KOPT-K1 (cell line): ENCODE data around the gene IFNAR2.
"Not testable (repeated sequence)": the region's sequence is repeated elsewhere in the genome, so short reads cannot be mapped to it uniquely, and the experiment has no call there.

Experiments used
- H3K27ac ChIP-seq: fragments of 200-600 bp; sonication (generic); 2 replicates; pipeline ENCODE4 v1.5.1; 2016; ENCODE audit warnings: antibody characterized with exemption, mild to moderate bottlenecking, low read depth, low read length; ENCODE audit not compliant: poor library complexity, severe bottlenecking
- H3K36me3 ChIP-seq: fragments of 200-600 bp; sonication (generic); 2 replicates; pipeline ENCODE4 v1.5.1; 2017; ENCODE audit warnings: antibody characterized with exemption, mild to moderate bottlenecking, low read length, moderate library complexity; ENCODE audit not compliant: insufficient read depth
- H3K9me3 ChIP-seq: fragments of 200-600 bp; sonication (generic); 2 replicates; pipeline ENCODE4 v1.5.1; 2017; ENCODE audit warnings: antibody characterized with exemption, low read length, mild to moderate bottlenecking; ENCODE audit not compliant: insufficient read depth, poor library complexity, severe bottlenecking

The IFNAR2 gene

DNA sequence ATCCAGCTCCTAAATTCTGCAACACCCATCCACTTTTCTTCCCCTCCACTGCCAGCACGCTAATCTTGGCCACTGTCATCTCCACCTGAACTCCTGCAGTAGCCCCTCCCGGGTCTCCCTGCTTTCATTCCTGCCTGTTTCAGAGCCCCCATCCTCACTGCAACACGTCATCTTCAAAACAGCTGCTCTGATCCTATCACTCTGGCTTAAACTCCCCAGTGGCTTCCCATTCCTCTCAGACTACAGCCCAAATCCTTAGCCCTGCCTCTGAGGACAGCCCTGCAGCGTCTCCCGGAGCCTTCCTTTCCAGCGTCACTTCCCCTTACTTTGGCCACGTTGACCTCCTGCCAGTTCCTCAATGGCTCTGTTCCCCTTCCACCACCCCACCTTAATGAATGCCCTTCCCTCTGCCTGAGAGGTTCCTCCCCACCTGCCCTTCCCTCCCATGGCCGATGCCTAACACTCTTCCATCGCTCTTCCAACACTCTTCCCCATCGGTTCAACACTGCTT lies 22.9 kb upstream of the IFNAR2 start:
- Histone ChIP-seq H3K27ac (no peak overlapping the region), H3K36me3 (no peaks in the 10 kb centered on the region), H3K9me3 (no peaks in the 10 kb centered on the region)

GRCh38 chr21:33207449-33208149 lies 22.1 kb upstream of the IFNAR2 start:
- Histone ChIP-seq H3K36me3 (no peaks in the 10 kb centered on the region), H3K9me3 (no peaks in the 10 kb centered on the region), H3K27ac (no peak overlapping the region)

DNA sequence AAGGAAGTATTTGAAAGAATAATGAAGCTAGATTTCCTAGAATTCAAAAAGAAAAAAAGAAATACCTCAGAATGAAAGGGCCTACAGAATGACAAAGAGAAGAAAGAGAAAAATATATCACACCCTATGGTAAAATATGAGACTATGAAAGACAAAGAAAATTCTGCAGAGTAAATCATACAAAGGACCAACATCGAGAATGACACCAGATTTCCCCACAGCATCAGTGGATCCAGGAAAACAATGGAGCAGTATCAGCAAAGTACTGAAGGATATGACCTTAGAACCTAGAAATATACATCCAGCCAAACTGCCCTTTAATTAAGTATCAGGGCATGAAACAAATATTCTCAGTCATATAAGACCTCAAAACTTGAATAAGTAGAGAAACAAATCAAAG lies 21.2 kb upstream of the IFNAR2 start:
- Histone ChIP-seq H3K27ac (no peak overlapping the region), H3K36me3 (no peaks in the 10 kb centered on the region), H3K9me3 (no peaks in the 10 kb centered on the region)

- Histone ChIP-seq H3K27ac (peak overlapping the region; percentile 82), H3K9me3 (no peaks in the 10 kb centered on the region), H3K36me3 (no peaks in the 10 kb centered on the region)
Observed at GRCh38 chr21:33211305-33211704, 18.4 kb upstream of the IFNAR2 start.

GRCh38 chr21:33211732-33212131 lies 18.0 kb upstream of the IFNAR2 start:
- peak overlapping the region; percentile 82 for H3K27ac ChIP-seq

DNA sequence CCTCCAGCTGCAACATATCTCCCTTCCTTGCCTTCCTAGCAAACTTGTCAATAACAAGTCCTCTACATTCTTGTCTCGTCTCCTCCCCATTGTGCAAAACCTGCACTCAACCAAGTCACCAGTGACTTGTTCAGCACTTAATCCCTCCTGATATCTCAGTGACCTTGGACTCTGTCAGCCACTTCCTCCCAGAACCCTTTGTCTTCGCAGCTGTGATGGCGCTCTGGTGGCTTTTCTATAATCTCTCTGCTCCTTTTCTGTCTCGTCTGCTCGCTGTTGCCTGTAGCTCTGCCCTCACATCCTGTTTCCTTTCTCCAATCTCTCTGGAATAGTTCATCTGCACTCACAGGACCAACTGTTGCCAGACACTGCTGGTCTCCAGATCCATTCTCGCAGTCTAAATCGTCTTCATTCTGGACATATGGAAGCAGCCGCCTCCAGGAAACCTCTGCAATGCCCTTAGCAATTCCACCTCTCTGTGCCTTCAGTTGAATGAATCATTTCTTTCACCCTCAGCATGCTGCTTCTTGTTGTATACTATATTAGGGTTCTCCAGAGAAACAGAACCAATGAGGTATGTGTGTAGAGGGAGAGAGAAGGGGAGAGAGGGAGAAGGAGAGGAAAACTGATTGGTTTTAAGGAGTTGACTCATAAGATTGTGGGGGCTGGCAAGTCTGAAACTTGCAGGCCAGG lies 17.4 kb upstream of the IFNAR2 start:
- Histone ChIP-seq H3K27ac (peak overlapping the region; percentile 82), H3K9me3 (no peaks in the 10 kb centered on the region), H3K36me3 (no peaks in the 10 kb centered on the region)

More at GRCh38 chr21:33211732-33212131, 18.0 kb upstream of the IFNAR2 start:
- Histone ChIP-seq H3K36me3 (no peaks in the 10 kb centered on the region), H3K9me3 (no peaks in the 10 kb centered on the region)

DNA sequence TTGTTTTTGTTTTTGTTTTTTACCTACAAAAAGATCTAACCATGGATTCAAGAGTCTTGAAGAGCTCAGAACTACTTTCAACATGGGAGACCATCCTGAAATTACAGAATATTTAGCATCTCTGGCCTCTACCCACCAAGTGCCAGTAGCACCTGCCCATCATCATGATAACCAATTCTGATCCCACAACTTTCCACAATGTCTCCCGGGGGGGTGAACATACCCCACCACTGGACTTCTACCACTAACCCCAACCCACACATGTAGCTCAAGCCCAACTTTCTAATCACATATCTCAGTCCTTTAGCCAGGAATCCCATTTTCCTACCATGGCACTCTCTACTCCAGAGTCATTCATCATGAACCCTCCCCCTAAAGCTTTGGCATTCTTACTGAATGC lies 15.7 kb upstream of the IFNAR2 start:
- Histone ChIP-seq H3K27ac (peak overlapping the region; percentile 82), H3K9me3 (no peaks in the 10 kb centered on the region)

GRCh38 chr21:33217138-33217520 lies 12.6 kb upstream of the IFNAR2 start:
- no peaks in the 10 kb centered on the region for H3K36me3 ChIP-seq
- peak overlapping the region; percentile 95 for H3K27ac ChIP-seq
- no peaks in the 10 kb centered on the region for H3K9me3 ChIP-seq

More for the DNA sequence above, 15.7 kb upstream of the IFNAR2 start:
- H3K36me3 ChIP-seq = no peaks in the 10 kb centered on the region

DNA sequence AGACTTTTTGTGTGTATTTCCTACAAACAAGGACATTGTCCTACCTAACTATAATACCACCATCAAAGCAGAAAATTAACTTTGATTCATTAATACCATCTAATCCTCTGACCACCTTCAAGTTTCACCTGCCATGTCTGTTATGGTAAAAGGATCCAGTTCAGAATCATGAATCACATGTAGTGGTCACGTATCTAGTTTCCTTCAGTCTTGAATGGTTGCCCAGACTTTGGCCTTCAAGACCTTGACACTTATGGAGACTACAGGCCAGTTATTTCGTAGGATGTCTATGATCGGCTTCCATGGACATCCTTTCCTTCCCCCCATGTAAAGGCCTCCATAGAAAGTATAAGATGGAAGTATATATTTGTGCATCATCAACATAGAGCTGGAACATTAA lies 10.4 kb upstream of the IFNAR2 start:
- Histone ChIP-seq H3K27ac (no peak overlapping the region), H3K36me3 (no peaks in the 10 kb centered on the region), H3K9me3 (no peaks in the 10 kb centered on the region)

DNA sequence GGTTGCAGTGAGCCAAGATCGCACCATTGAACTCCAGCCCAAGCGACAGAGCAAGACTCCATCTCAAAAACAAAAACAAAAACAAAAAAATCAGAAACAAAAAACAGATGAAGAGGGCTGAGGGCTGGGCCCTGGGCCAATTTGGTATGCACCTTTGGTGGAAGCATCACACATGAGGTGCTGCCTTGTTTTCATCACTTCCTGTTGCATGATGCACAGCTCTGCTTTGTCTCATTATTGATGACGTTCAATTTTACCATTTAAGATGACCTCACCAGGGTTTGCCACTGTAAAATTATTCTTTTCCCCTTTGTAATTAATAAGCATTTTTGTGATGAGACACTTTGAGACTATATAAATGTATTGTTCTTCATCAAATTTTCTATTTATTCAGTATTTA lies 9.8 kb upstream of the IFNAR2 start:
- Histone ChIP-seq H3K9me3 (no peaks in the 10 kb centered on the region), H3K36me3 (no peaks in the 10 kb centered on the region), H3K27ac (no peak overlapping the region)

DNA sequence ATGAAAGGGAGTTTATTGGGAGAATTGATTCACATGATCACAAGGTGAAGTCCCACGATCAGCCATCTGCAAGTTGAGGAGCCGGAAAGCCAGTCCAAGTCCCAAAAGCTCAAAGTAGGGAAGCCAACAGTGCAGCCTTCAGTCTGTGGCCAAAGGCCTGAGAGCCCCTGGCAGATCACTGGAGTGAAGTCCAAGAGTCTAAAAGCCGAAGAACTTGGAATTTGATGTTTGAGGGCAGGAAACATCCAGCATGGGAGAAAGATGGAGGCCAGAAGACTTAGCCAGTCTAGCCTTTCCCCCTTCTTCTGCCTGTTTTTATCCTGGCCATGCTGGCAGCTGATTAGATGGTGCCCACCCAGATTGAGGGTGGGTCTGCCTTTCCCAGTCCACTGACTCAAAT lies 4.4 kb upstream of the IFNAR2 start:
- H3K27ac ChIP-seq, H3K36me3 ChIP-seq, H3K9me3 ChIP-seq: not testable (repeated sequence)

- Histone ChIP-seq H3K9me3 (no peaks in the 10 kb centered on the region), H3K36me3 (peaks cover 4% of the 10 kb centered on the region; the same call in 1 of the 2 replicates), H3K27ac (no peak overlapping the region)
Observed at GRCh38 chr21:33228455-33228854, 1.3 kb upstream of the IFNAR2 start.

DNA sequence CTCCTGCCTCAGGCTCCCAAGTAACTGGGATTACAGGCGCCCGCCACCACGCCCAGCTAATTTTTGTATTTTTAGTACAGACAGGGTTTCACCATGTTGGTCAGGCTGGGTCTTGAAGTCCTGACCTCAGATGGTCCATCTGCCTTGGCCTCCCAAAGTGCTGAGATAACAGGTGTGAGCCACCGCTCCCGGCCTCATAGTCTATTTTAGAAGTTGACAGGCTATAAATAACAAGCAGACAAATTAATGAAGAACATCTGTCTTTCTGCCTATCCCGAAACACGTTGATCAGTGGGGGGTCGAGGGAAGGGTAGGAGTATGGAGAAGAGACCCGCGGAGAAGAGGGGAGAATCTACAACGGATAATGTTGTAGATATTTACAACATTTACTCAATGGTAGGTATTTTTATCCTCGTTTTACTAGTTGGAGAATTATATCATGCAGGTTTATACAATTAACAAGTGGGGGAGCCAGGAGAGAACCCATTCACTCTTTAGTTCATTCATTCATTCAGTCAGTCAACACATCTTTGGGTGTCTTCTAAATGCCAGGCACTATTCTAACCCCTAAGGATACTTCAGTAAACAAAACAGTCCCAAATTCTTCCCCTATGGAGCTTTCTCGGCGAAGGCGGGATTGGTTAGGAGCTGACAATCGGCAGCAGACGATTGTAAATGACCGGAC lies 497 bp upstream of the IFNAR2 start:
- Histone ChIP-seq H3K36me3 (peaks cover 11% of the 10 kb centered on the region; the same call in 1 of the 2 replicates), H3K27ac (peak overlapping the region; percentile 93), H3K9me3 (no peaks in the 10 kb centered on the region)

- peak overlapping the region; percentile 93 for H3K27ac ChIP-seq
- H3K36me3 ChIP-seq = peaks cover 24% of the 10 kb centered on the region
- H3K9me3 ChIP-seq = no peaks in the 10 kb centered on the region
Observed at GRCh38 chr21:33230545-33231324, 997 bp downstream of the IFNAR2 start.

DNA sequence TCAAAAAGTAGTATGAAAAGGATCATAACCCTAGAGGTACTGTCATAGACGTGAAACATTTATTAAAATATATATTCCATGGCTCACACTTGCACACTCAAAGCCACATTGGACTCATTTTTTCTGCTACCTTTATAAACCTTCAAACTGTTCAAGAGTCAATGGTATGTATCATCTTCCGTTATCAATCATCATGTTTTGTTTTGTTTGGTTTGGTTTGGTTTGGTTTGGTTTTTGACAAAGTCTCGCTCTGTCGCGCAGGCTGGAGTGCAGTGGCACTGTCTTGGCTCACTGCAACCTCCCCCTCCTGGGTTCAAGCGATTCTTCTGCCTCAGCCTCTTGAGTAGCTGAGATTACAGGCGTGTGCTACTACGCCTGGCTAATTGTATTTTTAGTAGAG lies 1.8 kb downstream of the IFNAR2 start:
- Histone ChIP-seq H3K9me3 (no peaks in the 10 kb centered on the region), H3K36me3 (peaks cover 30% of the 10 kb centered on the region), H3K27ac (peak overlapping the region; percentile 93)
